Ovary (tissue), 3 donors: ENCODE results near the gene DOCK4.

ENCODE experiments used
- CTCF ChIP-seq, 3 donors: fragments of 450-650 bp in 2 of 3; fragments of 200-600 bp in 1 of 3; IDR thresholded peaks; one replicate each; pipeline versions ENCODE4 v1.5.1 to v1.8.0; 2016 to 2022; ENCODE audit warnings: antibody characterized with exemption in 3 of 3, mild to moderate bottlenecking in 1 of 3
- EP300 ChIP-seq: sonication (generic); formaldehyde crosslinking; IDR thresholded peaks from one replicate; pipeline ENCODE4 v1.6.1; 2017; ENCODE audit warnings: antibody characterized with exemption
- donor health status: DM: no; HTN: no; CAD: no.

DNA sequence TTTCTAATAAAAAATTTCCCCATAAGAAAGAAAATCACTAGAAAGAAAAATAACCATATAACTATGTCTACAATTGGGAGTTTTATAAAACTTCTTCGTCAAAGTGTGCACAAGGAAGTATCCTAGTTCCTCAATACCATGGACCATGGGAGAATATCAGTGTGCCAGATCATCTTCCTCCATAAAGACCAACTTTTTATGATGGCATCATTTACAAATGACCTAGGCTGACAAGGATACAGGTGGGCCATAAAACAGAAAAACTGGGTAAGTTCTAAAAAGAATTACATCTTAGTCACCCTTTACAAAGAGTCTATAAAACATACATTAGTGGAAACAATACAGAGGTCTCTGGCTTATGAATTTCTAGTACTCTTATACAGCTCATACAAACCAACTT, 303.2 kb downstream of the DOCK4 start:
- no peak for TF ChIP-seq CTCF (IDR thresholded peaks at IDR 0.05)
- TF ChIP-seq EP300: no peak
